Psoas muscle (tissue), 8 donors: ENCODE data around the gene MNDA. TPM values are rescaled to one million over a fixed set of nuclear protein-coding genes. Genes with fewer than 3 reads are reported as not detected.
A peak's percentile ranks its signal among the peaks of the same experiment; 100 is the strongest.

ENCODE experiments used
- ATAC-seq, 4 donors: fragments of 200-7000 bp; cut with Tn5 transposase; one replicate each; pipeline ENCODE4 v1.9.1; 2020; ENCODE audit warnings: moderate library complexity in 3 of 4, mild to moderate bottlenecking in 2 of 4
- DNase-seq, 2 donors: peaks; one replicate each; pipeline ENCODE4 v3.0.0-alpha.2; 2020
- H3K27ac ChIP-seq: fragments of 200-600 bp; one replicate; pipeline ENCODE4 v1.8.0; 2022
- H3K27me3 ChIP-seq, 3 donors: fragments of 200-600 bp in 1 of 3; one replicate each; pipeline versions ENCODE4 v1.6.1 to v1.8.0; 2013 to 2022; ENCODE audit warnings: low read length in 2 of 3, mild to moderate bottlenecking in 2 of 3, moderate library complexity in 1 of 3; ENCODE audit not compliant: insufficient read depth in 3 of 3
- H3K36me3 ChIP-seq, 2 donors: fragments of 200-600 bp in 1 of 2; one replicate each; pipeline versions ENCODE4 v1.6.1 to v1.8.0; 2013 to 2022; ENCODE audit warnings: low read depth in 1 of 2, mild to moderate bottlenecking in 1 of 2, moderate library complexity in 1 of 2; ENCODE audit not compliant: insufficient read depth in 1 of 2
- H3K4me1 ChIP-seq: fragments of 200-600 bp; one replicate; pipeline ENCODE4 v1.8.0; 2022
- H3K4me3 ChIP-seq: fragments of 200-600 bp; one replicate; pipeline ENCODE4 v1.8.0; 2022; ENCODE audit warnings: mild to moderate bottlenecking
- H3K9me3 ChIP-seq: fragments of 200-600 bp; one replicate; pipeline ENCODE4 v1.8.0; 2022
- CTCF ChIP-seq: fragments of 200-600 bp; IDR thresholded peaks from one replicate; pipeline ENCODE4 v1.8.0; 2022; ENCODE audit warnings: antibody characterized with exemption
- WGBS, 3 donors: extraction: QIAGEN DNeasy Blood & Tissue Kit; methylation state at CpG; one replicate each; pipeline versions ENCODE4 v1.1.6 to v1.1.7; 2013; 5-methylcytosine and 5-hydroxymethylcytosine counted together
- intact Hi-C, 2 donors: fragments of 100-400 bp; cut with DNase I; formaldehyde crosslinking; loops; one replicate each; pipeline versions ENCODE4 v1.11.0 to v1.14.2; 2022
- polyA plus RNA-seq, 3 donors: library from polyadenylated mRNA; stranded (reverse); fragments of 200-250 nt; gene quantifications; one replicate each; pipeline ENCODE4 v1.2.3, GENCODE V29; 2013
- total RNA-seq, 4 donors: library from RNA; stranded (reverse); fragmentation: NEBNext Ultra II Directional in 2 of 4; extraction: Animal tissue kit (Norgen Biotek cat#: 25700) in 2 of 4; gene quantifications; one replicate each; pipeline versions ENCODE4 v1.2.1 to v1.2.4, GENCODE V29; 2021 to 2023
- donor health status: healthy with polysubstance abuse.
- donor health status: DM: no; HTN: no; CAD: no; lungs with moderate emphysema.
- donor health status: Bipolar disorder and iron deficiency.
- donor health status: healthy.
- donor health status: DM: yes; HTN: yes; CAD: no.
- donor health status: DM: no; HTN: no; CAD: no.
- donor health status: DM: no; HTN: no; CAD: no.
- donor health status: DM: yes; HTN: yes; CAD: no.

The MNDA gene
- total and polyA plus RNA-seq, 7 donors = 0.38 to 3.3 (median 1.2) TPM

GRCh38 chr1:158821723-158822122 is 9.4 kb upstream of the MNDA start:
- Histone ChIP-seq H3K9me3 (no peaks in the 10 kb centered on the region), H3K27ac (no peak overlapping the region), H3K36me3 (no peaks in the 10 kb centered on the region), H3K27me3 (no peaks in the 10 kb centered on the region), H3K4me1 (no peaks in the 10 kb centered on the region), H3K4me3 (no peak overlapping the region)
- no peak for TF ChIP-seq CTCF
- ATAC-seq = no peak
- DNase-seq = no peak
- intact Hi-C loops = no loop called here
- 80 to 89% (median 84%) methylated on average over 1 of the region's 1 CpG for WGBS, 3 donors

GRCh38 chr1:158830074-158830677 is 975 bp upstream of the MNDA start:
- Histone ChIP-seq H3K36me3 (no peaks in the 10 kb centered on the region), H3K9me3 (no peaks in the 10 kb centered on the region), H3K4me3 (no peak overlapping the region), H3K4me1 (no peaks in the 10 kb centered on the region), H3K27me3 (no peaks in the 10 kb centered on the region), H3K27ac (no peak overlapping the region)
- DNase-seq (no peak), ATAC-seq (no peak)
- intact Hi-C loops = no loop called here
- TF ChIP-seq CTCF = no peak
- 57 to 70% (median 66%) methylated on average over 2 of the region's 2 CpGs for WGBS, 3 donors

GRCh38 chr1:158833264-158833663 is 2.1 kb downstream of the MNDA start:
- intact Hi-C loops = no loop called here
- no peaks in the 10 kb centered on the region for H3K36me3 ChIP-seq
- peak overlapping the region; percentile 23 for H3K4me3 ChIP-seq
- no peak for TF ChIP-seq CTCF
- no peaks in the 10 kb centered on the region for H3K9me3 ChIP-seq
- no peak overlapping the region for H3K27ac ChIP-seq
- no peaks in the 10 kb centered on the region for H3K27me3 ChIP-seq
- ATAC-seq = no peak
- 69 to 72% (median 71%) methylated on average over 3 of the region's 3 CpGs for WGBS, 3 donors
- H3K4me1 ChIP-seq = no peaks in the 10 kb centered on the region
- DNase-seq = no peak

GRCh38 chr1:158836038-158836437 is 4.9 kb downstream of the MNDA start:
- Histone ChIP-seq H3K27me3 (no peaks in the 10 kb centered on the region), H3K4me1 (no peaks in the 10 kb centered on the region), H3K9me3 (no peaks in the 10 kb centered on the region), H3K36me3 (no peaks in the 10 kb centered on the region), H3K27ac (no peak overlapping the region), H3K4me3 (no peak overlapping the region)
- TF ChIP-seq CTCF = no peak
- 83 to 88% (median 84%) methylated on average over 4 of the region's 4 CpGs for WGBS, 3 donors
- DNase-seq (no peak), ATAC-seq (no peak)
- intact Hi-C loops = no loop called here

GRCh38 chr1:158838660-158839059 is 7.5 kb downstream of the MNDA start:
- Histone ChIP-seq H3K36me3 (no peaks in the 10 kb centered on the region), H3K27ac (no peak overlapping the region), H3K4me1 (no peaks in the 10 kb centered on the region), H3K4me3 (no peak overlapping the region), H3K9me3 (no peaks in the 10 kb centered on the region), H3K27me3 (no peaks in the 10 kb centered on the region)
- DNase-seq = no peak
- ATAC-seq = no peak
- intact Hi-C loops = no loop called here
- TF ChIP-seq CTCF = no peak
